ENCODE data around the gene FAM98B. TPM values are rescaled to one million over a fixed set of nuclear protein-coding genes. Genes with fewer than 3 reads are reported as not detected.
"Not testable (repeated sequence)": the region's sequence is repeated elsewhere in the genome, so short reads cannot be mapped to it uniquely, and the experiment has no call there.

FAM98B gene
- total RNA-seq (2014; rRNA removed; shearing (Covaris generic)): 11.7 and 13.0 TPM in 2 replicates

GRCh38 chr15:38453971-38454695 lies at the start of gene FAM98B:
Gene FAM98B, plus strand, starts transcription at chr15:38454127. Its CDS starts 35 bp downstream, at chr15:38454162.
- peak; percentile 91 for DNase-seq (ENCODE audit: low read depth)

- DNase-seq (ENCODE audit: low read depth): peak; percentile 35
Measured at GRCh38 chr15:38406436-38406835, 47.5 kb upstream of the FAM98B start.

GRCh38 chr15:38408576-38408975 lies 45.4 kb upstream of the FAM98B start:
- no peak for DNase-seq (ENCODE audit: low read depth)

- no peak for DNase-seq (ENCODE audit: low read depth)
Measured at GRCh38 chr15:38411902-38412301, 42.0 kb upstream of the FAM98B start.

GRCh38 chr15:38412466-38412865 lies 41.5 kb upstream of the FAM98B start:
- no peak for DNase-seq (ENCODE audit: low read depth)

GRCh38 chr15:38414357-38414756 lies 39.6 kb upstream of the FAM98B start:
- DNase-seq (ENCODE audit: low read depth): peak; percentile 80

GRCh38 chr15:38421069-38421690 lies 32.7 kb upstream of the FAM98B start:
- no peak for DNase-seq (ENCODE audit: low read depth)

GRCh38 chr15:38424101-38424552 lies 29.8 kb upstream of the FAM98B start:
- no peak for DNase-seq (ENCODE audit: low read depth)

- DNase-seq (ENCODE audit: low read depth): no peak
Measured at GRCh38 chr15:38425269-38425668, 28.7 kb upstream of the FAM98B start.

- no peak for DNase-seq (ENCODE audit: low read depth)
Measured at GRCh38 chr15:38427380-38427779, 26.5 kb upstream of the FAM98B start.

GRCh38 chr15:38430106-38430760 lies 23.7 kb upstream of the FAM98B start:
- DNase-seq (ENCODE audit: low read depth): no peak

- no peak for DNase-seq (ENCODE audit: low read depth)
Measured at GRCh38 chr15:38436993-38437392, 16.9 kb upstream of the FAM98B start.

GRCh38 chr15:38437603-38438002 lies 16.3 kb upstream of the FAM98B start:
- DNase-seq (ENCODE audit: low read depth): not testable (repeated sequence)

- no peak for DNase-seq (ENCODE audit: low read depth)
Measured at GRCh38 chr15:38438031-38438986, 15.6 kb upstream of the FAM98B start.

- peak; percentile 53 for DNase-seq (ENCODE audit: low read depth)
Measured at GRCh38 chr15:38440353-38441129, 13.4 kb upstream of the FAM98B start.

- no peak for DNase-seq (ENCODE audit: low read depth)
Measured at GRCh38 chr15:38441130-38441519, 12.8 kb upstream of the FAM98B start.

- DNase-seq (ENCODE audit: low read depth): peak; percentile 6
Measured at GRCh38 chr15:38454696-38455090, 766 bp downstream of the FAM98B start.

- peak; percentile 20 for DNase-seq (ENCODE audit: low read depth)
Measured at GRCh38 chr15:38455092-38455491, 1.2 kb downstream of the FAM98B start.

- no peak for DNase-seq (ENCODE audit: low read depth)
Measured at GRCh38 chr15:38458646-38459045, 4.7 kb downstream of the FAM98B start.

- DNase-seq (ENCODE audit: low read depth): no peak
Measured at GRCh38 chr15:38459480-38459879, 5.6 kb downstream of the FAM98B start.

GRCh38 chr15:38460543-38460942 lies 6.6 kb downstream of the FAM98B start:
- DNase-seq (ENCODE audit: low read depth): no peak

Measured in RPMI7951 (cell line).